Activated CD4-positive, alpha-beta T cell treated with anti-CD3 and anti-CD28 coated beads for 24 hours (primary cell): Measurements from ENCODE around the gene MAP2K3.

Experiments used
- DNase-seq, 2 donors: peaks; one replicate each; pipeline ENCODE4 v3.0.0-alpha.2; 2020; ENCODE audit warnings: low read depth in 2 of 2

The MAP2K3 gene

GRCh38 chr17:21252796-21253645 is 31.5 kb upstream of the MAP2K3 start, which contains the start of gene NATD1:
Gene NATD1, minus strand, starts transcription at chr17:21253410. Its CDS starts 146 bp downstream, at chr17:21253264.
- peak; percentile 52 to 62 for DNase-seq

- DNase-seq: no peak
These were observed 30.7 kb upstream of the MAP2K3 start for GRCh38 chr17:21253646-21254441.

DNA sequence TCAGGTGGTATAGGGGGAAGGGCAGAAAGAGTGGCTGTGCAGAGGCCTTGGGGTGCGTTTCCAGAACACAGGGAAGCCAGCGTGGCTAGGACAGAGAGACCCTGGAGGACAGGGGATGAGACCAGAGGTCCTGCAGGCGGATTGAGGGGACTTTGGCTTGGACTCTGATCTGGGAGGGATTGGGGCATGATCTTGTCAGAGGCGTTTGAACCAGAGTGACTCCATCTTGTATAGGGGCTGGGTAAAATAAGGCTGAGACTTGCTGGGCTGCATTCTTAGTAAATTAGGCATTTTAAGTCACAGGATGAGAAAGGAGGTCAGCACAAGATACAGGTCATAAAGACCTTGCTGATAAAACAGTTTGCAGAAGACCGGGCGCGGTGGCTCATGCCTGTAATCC is 25.9 kb upstream of the MAP2K3 start:
- DNase-seq: no peak

GRCh38 chr17:21262259-21262993 is 22.1 kb upstream of the MAP2K3 start:
- no peak for DNase-seq

DNA sequence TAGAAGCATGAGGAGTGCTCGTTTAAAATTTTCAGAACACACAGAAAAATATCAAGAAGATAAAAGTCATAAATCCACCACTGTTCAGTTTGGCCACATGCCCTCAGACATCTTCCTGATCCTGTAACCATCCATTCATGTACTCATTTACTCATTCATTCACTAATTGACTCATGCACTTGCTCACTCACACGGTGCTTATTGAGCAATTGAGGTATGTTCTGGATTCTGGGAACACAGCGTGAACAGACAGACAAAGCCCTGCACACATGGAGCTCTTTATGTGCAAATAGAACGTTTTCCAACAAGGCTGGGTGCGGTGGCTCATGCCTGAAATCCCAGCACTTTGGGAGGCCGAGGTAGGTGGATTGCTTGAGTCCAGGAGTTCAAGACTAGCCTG is 21.1 kb upstream of the MAP2K3 start:
- no peak for DNase-seq

DNA sequence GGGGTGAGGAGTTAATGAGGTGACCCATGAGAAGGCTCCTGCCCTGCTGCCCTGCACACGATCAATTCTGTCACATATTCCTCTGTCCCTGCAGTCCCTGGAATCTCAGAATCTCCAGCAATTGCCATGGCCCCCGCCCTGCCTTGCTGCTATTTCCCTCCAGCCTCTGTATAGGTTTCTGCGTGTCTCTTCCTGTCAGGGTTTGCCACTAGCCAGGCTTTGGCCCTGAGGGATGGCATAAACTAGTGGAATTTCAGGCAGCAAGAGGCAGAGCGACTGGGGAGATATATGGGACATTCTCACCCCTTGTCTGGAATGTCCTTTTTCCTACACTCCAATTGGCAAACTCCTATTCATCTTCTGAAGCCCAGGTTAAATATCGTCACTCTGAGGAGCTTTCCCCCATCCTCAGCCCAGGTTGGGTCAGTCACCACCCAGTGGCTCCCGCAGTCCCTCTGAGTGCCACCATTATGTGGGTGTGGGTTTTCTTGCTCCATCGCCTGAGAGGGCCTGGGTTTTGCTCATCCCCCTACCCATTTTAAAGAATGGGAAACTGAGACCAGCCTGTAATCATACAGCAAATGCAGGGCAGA is 15.8 kb upstream of the MAP2K3 start:
- DNase-seq: no peak

- no peak for DNase-seq
These were observed 15.1 kb upstream of the MAP2K3 start for GRCh38 chr17:21269394-21269793.

DNA sequence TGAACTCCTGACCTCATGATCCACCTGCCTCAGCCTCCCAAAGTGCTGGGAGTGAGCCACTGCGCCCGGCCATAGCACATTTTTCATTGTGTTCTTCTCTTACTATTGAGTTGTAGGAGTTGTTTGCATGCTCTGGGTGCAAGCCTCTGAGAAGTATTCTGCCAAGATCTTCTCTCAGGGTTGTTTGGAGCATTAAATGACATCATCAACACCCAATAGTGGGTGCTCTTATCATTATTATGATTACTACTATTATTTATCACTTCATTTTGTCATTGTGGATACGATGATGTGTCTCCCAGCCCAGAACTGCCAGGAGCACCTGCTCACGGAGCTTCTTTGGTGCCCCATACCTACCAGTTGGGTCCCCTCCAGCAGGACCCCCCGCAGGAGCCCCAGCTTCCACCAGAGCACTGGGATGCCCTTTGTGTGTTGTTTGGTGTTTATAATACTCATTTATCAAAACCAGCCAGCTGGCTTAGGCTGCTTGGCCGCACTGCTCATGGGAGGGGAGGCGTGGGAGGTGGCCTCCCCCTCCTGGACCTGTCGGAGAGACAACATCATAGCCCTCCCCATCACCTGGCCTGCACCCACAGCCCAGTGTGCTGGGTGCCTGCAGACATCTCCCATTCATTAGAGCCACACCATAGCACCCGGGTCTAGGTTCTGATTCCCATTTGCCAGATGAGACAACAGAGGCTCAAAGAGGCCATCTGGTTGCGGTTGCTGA is 12.9 kb upstream of the MAP2K3 start:
- no peak for DNase-seq

- DNase-seq: no peak
These were observed 12.3 kb upstream of the MAP2K3 start for GRCh38 chr17:21272250-21272649.

DNA sequence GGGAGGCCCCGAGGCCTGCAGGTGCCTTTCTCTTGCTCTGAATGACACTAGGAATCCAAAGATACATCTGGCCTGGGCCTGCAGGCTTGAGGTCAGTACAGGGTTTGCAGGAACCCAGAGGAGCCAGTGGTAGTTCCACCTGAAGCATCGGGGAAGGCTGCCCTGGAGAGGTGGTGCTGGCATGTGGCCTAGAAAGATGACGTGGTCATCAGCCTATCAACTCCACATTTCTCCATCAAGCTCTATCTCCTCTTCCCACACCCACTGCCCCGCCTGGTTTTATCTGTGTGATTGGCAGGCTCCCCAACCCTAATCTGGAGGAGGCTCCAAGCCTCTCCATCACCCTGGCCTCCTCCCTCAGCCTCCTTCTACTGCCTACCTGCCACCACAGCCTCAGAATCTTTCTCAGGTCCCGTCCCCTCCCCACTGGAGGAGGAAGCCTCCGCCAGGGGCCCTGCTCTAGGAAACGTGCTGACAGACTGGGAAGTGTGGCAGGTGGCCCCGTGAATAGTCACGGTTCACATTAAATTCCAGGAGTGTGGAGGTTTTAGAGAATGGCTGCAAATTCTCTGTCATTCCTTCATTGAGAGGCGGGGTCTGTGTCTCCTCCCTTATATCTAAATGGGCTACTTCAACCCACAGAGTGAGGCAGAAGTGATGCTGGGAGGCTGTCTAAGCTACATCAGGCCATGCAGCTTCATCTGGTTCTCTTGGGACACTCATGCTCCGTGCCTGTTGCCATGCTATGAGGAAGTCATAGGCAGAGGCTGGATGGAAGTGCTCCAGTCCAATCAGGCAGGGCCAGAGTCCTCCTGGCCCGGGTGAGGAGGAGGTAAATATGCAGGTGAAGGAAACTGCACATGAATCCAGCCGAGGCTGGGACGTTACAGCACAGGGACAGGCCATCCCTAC is 11.4 kb upstream of the MAP2K3 start:
- no peak for DNase-seq

GRCh38 chr17:21275047-21275578 is 9.4 kb upstream of the MAP2K3 start:
- DNase-seq: no peak

- DNase-seq: peak; percentile 97 to 98
These were observed 8.8 kb upstream of the MAP2K3 start for GRCh38 chr17:21275579-21276263.

DNA sequence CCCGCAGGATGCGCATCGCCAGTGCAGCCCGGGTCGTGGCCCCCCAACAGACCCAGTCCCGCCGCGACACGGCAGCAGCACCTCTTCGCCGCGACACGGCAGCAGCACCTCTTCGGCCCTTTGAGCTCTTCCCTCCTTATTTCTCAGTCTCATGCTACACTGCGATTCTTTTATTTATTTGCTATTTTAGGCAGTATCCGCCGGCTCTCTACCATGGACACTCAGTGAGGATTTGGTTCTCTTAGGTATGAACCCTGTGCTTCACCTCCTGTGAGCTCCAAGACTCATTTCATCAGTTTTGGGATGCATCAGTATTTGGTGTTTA is 8.3 kb upstream of the MAP2K3 start:
- DNase-seq: peak in 1 of 2 donors; percentile 17

GRCh38 chr17:21277332-21277731 is 7.2 kb upstream of the MAP2K3 start:
- no peak for DNase-seq

DNA sequence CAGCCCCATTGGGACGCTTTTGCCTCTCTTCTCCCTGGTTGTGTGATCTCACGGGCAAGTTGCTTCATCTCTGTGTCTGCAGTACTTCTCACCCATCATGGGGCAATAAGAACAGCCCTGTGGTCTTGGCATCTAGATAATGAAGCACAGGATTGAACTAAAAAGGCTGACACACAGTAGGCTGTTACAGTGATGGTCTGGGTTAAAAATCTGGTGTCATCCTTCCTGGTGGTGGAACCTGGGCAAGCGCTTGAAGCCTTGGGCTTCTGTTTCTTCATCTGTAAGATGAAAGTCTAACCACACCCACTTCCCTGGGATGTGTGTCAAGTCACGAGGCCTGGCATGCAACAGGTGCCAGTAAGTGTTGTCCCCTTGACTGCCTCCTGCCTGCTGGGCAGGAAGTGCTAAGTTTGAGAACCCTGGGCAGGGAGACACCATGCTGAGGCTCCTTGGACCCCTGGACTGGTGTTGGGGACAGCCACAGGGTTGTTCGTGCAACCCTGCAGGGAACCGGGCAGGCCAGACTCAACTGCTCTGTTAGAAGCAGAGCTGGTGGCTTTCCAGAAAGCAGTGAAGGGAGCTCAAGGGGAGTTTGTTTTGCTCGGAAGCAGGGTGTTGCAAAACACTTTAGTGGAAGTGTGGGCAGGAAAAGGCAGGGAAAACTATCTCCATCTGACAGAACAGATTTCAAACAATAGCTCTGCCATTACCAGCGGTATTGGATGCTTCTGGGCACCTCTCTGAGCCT is 5.9 kb upstream of the MAP2K3 start:
- no peak for DNase-seq

- DNase-seq: no peak
These were observed 5.3 kb upstream of the MAP2K3 start for GRCh38 chr17:21279198-21279535.

- no peak for DNase-seq
These were observed 4.9 kb upstream of the MAP2K3 start for GRCh38 chr17:21279582-21279981.

DNA sequence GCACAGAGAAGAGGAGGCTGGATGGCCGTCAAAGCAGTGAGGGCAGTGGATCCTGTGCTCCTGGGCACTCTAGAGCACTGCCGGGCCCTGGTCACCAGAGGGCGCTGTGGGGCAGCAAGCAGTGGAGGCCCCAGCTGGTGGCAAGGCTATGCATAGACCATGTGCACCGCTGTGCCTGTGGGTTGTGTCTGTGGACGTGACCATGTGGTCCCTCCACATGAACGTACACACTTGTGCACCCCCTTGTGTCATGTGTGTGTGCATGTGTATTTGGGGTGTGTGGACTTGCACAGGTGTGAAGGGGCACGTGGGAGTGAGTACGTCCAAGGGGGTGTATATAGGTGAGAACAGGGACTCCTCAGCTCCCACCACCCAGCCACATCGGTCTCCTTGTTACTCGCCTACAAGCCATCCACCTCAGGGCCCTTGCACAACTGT is 4.4 kb upstream of the MAP2K3 start:
- peak; percentile 87 to 92 for DNase-seq

- no peak for DNase-seq
These were observed 2.3 kb upstream of the MAP2K3 start for GRCh38 chr17:21282231-21282630.
